Stimulated activated CD4-positive, alpha-beta T cell treated with anti-CD3 and anti-CD28 coated beads, Interleukin-4, amount 100 ng/mL, for 24 hours (primary cell): Measurements from ENCODE around the gene THSD7A.
"Not testable (repeated sequence)": the region's sequence is repeated elsewhere in the genome, so short reads cannot be mapped to it uniquely, and the experiment has no call there.

ENCODE experiments used
- DNase-seq: peaks from one replicate; pipeline ENCODE4 v3.0.0-alpha.2; 2020

THSD7A gene

DNA sequence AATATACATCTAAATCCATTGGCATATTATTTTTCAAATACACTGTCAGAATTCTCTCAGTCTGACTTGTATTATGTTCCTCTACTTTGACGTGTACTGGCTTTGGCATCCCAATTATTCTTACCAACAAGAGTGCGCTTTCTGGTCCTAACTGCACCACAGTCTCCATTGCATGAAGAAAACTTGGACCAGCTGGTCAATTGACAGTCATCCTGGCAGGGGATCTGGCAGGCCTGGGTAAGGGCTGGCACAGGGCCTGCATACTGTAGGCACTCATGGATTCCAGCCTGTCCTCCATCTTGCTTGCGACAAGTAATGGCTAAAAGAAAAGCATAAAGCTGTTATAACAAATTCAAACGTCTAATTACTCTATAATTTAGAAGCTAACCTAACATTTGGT is 384.9 kb downstream of the THSD7A start:
- DNase-seq, result no peak

DNA sequence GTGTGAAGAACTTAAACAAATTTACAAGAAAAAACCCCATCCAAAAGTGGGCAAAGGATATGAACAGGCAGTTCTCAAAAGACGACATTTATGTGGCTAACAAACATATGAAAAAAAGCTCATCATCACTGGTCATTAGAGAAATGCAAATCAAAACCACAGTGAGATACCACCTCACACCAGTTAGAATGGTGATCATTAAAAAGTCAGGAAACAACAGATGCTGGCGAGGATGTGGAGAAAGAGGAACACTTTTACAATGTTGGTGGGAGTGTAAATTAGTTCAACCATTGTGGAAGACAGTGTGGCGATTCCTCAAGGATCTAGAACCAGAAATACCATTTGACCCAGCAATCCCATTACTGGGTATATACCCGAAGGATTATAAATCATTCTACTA is 388.1 kb downstream of the THSD7A start:
- not testable (repeated sequence) for DNase-seq

DNA sequence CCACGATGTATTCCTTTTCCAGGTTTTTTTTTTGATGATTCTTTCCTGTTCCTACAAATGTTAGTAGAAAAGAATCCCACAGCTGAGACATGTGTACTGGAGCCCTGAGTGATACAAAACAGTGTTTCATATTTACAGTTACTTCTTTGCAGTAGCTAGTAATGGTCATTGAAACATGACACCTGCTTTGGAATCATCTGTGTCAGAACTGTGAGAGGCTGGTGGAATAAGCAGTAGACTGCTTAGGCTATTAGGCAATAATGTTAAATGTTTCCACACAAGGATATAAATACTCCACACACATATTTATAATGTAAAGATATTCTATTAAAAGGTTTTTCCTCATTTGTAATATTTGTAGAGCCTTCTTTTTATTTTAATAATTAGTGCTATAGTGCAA is 394.0 kb downstream of the THSD7A start:
- no peak for DNase-seq

DNA sequence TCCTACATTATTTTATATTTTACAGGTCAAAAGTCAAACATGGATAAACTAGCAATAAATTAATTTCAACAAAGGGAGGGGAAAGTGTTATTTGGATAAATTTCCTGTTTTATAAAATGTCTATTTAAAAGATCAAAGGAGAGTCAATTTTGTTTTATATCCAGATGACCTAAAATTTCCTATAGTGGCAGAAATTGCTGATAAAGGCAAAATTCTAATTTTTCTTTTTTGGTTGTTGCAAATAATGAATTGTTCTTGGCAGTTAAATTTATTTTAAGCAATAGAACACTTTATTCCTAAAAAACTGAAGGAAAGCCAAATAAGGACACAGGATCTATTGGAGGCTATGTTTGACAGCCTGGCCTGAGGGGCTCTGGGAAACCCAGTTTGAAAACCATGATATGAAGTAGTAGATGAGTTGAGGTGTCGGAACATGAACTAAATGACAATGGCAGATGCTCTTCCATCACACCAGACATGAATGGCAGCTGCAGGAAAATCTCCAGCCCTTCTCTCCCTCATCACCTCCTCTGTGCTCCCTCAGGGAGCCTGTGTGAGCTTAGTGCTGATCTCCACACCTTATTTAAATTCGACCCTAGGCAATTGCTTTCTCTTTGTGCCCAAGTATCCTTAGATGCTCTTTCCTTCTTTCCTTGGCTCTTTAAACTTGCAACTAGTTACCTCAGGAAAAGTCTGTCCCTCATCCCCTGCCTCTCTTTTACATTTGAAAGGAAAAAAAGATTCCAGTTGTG is 395.0 kb downstream of the THSD7A start:
- DNase-seq, result no peak

DNA sequence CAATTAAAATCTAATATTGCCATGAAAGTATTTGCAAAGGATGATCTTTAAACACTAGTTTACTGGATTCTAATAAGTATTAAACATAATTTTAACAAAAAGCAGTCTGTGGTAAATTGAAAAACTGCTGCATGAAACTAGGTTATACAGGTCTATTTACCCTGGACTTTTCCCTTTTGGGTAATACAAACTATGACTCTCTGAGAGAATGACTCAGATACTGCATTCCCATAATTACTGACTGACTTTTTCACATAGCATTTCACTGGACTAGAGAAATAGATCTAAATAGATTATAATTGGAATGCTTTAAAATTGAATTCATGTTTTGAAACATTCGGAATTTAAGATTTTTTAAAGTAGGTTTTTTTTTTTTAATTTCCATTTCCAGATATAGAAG is 395.7 kb downstream of the THSD7A start:
- DNase-seq, result no peak

DNA sequence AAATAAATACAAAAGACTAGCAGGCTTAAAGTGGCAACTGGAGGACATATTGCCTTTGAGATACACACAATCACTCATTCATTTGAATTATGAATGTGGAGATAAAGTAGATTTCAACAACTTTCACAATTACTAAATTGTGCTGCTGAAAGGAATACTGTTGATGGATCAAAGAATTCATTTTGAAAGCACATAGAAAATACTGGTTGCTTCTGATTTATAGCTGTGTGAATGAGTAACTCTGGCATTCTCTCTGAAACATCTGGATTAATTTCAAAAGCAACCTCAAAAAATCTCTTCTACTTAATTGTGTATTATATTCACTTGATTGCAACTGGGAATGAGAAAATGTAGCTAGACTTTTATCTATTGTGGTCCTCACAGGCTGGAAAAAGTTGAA is 397.6 kb downstream of the THSD7A start:
- no peak for DNase-seq

DNA sequence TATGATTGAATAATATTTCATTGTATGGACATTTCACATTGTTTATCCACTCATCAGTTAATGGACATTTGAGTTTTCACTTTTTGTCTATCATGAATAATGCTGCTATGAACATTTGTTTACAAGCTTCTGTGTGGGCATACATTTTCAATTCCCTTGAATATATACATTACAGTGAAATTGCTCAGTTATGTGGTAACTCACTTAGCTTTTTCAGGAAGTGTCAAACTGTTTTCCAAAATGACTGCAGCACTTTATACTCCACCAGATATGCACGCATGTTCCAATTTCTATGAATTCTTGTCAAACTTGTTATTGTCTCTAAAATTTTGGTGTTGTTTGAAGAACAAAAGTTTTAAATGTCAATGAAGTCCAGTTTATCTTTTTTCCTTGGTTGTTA is 401.2 kb downstream of the THSD7A start:
- DNase-seq, result no peak

DNA sequence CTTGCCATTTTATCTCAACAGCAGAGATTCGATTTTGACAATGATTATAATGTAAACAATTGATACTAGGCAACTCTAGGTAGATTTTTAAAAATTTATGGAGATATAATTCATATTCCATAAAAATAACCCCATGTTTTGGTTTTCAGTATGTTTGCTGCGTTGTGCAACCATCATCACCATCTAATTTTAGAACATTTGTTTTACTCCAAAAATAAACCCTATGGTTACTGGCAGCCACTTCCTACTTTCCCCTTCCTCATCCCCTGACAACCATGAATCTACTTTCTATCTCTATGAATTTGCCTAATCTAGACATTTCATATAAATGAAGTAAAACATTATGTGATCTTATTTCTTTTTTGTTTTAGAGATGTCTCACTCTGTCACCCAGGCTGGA is 401.9 kb downstream of the THSD7A start:
- no peak for DNase-seq

DNA sequence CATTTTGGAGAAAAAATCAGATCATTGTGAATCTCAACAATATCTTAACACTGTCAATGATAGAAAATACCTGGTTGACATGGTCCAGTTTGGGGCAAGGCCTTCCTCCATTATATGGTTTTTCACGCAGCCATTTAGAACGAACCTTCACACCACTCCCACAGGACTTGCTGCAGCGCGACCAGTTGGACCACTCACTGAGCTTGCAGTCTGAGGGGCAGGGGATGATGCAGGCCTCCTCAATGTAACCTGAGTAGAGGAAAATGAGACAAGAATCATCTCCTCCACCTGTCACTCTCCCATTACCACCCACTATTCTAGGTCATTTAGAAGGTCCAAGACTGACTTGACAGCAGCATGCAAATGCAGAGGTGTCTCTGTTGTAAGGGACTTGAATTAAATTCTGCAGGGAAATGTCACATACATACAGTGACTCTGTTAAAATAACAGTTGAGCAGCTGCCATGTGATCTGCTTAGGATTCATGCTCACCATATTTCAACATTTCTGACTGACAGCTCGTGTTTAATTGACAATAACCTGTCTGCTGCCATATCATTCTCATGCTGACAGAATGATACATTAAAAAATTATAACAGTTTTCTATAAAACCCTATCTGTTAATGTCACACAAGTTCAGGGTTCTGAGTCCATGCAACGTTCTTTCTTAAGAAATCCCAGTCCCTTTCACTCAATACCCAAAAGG is 403.0 kb downstream of the THSD7A start:
- DNase-seq, result no peak

DNA sequence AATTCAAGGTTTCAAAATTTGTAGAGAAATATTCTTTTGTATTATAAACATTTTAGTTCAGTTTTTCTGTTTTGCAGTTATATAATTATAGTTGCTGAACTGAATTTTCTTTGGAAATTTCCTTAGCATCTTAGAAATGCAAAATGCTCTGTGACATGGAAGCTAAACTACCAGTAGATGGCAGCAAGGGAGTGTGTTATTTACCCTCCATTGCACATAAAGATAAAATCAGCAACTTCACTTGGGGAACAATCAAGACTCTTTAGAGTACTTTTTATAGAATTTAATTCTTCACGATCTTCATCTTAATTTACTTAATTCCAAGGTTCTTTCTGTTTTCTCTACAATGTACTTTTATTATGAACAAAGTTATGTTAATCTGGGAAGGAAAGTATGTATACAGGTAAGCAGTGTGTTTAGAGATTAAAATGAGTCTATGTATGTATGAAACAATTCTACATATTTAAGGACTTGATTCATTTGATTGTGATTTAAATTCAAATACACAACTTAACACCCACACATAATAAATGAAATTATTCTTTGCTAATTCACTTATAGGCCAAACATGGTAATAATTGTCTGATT is 404.2 kb downstream of the THSD7A start:
- no peak for DNase-seq

DNA sequence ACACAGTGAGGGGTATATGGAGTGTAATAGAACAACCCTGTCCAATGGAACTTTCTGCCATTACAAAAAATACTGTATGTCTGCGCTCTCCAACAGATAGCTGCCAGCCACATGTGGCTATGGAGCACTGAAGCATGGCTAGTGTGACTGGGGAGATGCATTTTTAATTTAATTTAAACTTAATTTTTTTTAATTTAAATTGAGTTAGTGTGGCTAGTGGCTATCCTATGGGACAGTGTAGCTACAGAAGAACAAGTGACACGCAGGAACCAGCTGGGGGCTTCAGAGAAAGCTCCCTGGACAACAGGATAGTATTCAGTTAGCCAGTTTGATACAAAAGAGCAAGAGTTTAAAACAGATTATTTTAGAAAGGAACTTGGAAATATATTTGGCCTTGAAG is 408.0 kb downstream of the THSD7A start:
- DNase-seq, result no peak

DNA sequence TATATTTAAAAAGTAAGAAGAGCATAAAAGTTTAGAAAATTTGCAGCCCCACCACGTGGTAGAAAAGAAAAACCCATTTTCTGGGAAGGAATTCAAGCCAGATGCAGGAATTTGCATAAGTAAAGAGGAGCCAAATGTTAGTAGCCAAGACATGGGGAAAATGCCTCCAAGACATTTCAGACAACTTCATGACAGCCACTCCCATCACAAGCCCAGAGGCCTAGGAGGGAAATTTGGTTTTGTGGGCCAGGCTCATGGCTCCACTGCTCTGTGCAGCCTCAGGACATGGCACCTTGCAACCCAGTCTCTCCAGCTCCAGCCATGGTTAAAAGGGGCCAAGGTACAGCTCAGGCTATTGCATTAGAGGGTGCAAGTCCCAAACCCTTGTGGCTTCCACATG is 411.9 kb downstream of the THSD7A start:
- no peak for DNase-seq

DNA sequence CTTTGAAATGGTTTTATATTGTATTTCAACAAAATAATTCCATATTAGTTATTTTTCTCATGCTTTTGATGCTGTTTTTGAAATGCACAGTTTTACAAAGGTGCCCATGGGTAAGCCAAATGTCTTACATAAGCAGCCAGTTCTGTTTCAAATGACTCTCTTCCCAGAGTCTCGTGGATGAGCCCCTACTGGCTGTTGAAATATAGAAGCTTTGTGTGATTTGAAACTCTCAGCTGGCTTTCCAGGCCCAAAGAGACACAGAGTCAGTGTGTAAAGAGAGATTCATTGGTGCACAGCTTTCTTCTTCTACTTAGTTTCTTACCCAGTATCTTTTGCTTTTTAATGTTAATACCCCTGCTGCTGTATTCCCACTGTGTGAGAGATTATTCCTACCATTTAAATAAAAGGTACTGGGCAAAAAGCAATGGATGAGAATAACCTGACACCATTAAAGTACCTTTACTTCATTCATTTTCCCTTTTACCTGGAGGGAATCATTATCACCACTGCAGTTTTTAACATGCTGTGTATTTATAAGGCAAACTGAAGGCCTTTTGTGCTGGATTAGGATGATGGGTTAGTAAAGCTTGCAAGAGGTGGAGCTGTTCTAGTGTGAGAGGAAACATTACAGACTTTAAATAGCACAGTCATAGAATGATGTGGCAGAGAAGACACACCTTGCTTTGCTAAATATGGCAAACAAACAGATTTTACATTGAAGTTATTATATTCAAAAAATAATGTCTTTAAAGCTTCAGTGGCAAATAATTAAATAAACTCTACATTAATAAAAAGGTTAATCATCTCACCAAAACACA is 415.1 kb downstream of the THSD7A start:
- no peak for DNase-seq

DNA sequence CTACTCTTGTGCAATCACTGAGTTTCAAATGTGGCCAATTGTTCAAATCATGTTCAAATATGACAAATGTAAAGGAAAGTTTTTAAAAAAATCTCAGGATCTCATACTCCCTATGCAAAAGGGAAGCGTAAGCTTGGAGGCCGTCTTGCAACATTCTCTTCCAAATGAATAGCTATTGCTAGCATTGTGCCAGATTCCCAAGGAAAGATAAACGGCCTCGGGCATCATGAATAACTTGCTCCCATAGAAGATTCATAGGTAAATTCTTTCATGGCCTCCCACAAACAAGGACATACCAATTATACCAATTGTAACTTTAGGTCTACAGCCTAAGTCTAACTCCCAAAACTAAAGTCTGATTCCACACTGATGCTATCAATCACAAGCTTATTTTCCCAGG is 416.9 kb downstream of the THSD7A start:
- no peak for DNase-seq

DNA sequence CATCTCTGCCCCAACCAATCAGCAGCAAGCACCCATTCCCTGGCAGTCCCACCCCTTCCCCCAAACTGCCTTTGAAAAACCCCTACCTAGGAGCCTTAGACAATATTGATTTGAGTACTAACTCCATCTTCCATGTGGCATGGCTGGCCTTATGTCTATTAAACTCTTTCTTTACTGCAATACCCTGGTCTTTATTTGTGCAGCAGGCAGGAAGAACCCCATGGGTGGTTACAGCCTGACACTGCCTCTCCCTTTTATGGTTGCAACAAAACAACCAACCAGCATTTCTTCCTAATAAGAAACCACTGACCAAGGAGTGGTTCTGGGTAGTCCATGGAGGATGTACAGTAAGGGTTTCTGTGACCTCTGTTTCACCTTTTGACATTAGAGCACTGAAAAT is 418.1 kb downstream of the THSD7A start:
- DNase-seq, result no peak

DNA sequence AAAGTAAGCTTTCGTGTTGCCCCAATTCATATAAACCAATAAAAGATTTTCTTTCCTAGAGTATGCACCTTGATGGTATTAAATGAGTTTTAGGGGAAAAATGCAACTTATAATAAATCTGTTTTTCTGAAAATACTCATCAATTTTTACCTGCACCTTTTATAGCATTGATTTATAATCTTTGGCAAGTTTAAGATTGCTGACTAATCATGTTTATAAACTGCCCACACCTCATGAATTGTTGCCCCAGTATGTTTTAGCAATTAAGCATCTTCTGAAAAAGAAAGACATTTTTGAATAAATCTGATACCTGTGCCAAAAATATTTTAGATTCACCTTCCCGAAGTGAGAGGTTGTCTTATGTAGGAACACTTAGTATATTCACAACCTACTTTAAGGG is 420.0 kb downstream of the THSD7A start:
- DNase-seq, result no peak

DNA sequence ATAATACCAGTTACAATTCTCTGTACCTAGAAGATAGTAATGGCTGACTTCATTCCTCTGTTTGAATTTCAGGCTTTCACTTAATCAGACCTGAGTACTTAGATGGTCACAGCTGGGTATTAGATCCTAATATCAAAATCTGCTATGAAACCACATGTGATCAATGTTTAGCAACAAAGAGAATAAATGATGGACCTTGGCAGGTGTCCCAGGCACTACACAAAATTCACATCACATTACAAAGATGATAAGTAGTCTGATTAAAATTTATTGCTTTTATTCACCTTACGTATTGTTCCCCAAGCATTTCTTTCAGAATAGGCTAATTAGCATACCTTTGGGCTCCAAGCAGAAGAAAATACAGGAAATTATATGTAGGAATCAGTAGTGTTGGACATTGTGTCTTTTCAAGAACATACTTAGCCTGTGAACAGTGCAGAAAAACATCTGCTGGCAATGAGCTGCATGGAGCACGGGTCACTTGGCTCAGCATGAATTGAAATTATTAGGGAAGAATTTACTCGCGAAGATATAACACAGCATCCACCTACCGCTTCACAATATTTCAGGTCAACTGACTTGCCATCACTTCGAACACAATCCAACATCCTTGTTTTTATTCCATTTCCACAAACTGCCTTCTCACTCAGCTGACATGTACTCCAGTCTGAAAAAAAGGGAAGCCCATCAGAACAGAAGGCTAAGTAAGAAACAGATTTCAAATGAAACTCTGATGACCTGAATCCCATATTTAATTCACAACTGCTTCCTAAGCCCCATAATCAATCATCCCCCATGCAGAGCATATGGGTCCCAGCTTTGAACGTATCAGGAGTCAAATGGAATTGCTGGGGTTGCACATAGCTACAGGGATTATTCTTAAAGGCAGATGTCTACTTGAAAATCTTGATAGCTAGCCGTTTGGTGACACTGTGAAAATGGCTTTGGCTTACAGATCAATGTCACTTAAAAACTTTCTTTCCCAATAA is 421.0 kb downstream of the THSD7A start:
- DNase-seq, result no peak

DNA sequence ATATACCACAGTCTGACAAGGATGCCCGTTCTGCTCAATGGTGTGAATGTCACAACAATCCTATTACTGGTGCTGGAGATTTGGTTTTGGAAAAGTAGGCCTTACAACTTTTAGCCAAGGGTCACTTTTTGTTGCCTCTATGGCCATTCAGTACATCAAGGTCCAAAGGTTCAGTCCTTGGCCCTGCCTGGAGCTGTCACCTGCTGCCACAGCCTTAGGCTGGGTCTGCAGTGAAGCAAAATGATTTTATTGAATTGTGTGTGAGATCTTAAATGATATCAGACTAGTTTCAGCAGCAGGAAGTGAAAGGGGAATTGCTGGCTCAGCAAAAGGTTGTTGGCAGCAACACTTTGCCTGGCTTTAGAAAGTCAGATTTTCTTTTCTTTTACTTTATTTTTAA is 427.6 kb downstream of the THSD7A start:
- DNase-seq, result no peak

DNA sequence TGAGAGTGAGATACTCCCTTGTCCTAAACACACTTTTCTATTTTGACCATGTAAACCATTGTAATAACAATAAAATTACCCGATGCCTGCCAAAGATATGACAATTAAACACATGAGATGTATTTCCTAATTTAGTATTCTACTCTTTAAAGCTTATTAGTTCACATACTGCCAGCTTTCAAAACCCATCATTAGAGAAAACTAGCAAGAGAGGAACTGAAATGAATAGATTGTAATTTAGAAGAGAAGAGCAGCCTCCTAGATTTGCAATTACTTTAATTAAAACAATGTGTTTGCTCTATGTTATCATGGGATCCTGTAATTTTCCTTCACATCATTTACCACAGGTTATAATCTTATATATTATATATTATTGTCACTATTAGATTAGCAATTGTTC is 428.2 kb downstream of the THSD7A start:
- no peak for DNase-seq

DNA sequence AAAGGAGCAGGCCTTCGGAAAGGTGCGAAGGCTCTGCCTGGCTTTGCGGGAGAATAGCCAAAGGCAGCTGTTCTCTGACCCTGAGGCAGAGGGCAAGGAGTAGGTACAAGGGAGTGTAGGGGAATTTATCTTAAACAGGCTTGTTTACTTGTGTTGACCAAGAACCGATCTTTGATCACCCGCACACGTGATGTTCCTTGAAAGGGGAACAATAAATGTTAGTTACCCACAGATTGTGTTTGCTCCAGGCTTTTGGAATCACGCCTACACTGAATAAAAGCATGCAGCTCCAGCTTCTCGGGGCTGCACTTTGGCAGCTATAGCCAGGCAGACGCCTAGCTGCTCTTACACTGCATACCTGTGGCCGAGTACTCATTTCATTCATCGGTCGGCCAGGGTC is 437.6 kb downstream of the THSD7A start:
- DNase-seq, result no peak

DNA sequence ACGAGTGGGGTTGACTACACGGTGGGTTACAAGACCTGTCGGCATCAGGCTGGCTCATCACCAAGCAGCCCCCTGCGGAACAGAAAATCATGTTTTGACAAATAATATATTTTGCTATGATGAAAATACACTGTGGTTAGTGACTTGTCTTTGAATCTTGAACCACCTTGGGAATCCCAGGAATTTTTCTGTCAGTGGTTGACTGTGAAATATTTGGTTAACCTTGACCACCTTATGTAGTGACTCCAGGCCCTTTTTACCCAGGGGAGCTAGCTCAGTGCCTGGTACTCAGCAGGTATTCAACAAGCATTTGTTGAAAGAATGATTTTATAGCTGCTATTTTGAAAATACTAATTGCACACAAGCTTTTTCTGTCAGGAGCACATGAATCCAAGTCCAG is 452.4 kb downstream of the THSD7A start:
- no peak for DNase-seq

DNA sequence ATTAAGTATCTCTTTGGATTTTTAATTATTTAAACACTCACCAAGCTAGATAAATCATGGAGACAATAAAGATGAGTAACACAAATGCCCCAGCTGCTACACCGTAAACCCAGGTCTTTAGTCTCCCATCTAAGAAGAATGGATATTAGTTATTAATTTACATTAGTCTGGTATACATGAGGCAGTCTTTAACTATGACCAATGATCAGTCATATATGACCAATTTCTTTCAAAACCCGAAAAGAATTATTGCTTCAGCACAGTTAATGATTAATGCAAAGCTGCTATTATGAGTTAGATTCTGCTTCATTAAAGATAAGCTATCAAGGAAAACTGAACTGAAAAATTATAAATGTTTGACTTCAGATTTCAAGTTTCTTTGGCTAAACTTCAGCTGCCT is 455.5 kb downstream of the THSD7A start:
- DNase-seq, result no peak
